NCI-H146 treated with DMSO at 0.1 percent for 48 hours (cell line): ENCODE results near the gene GBX1.

Experiments
- DNase-seq: peaks from one replicate; lab custom pipeline; 2025; ENCODE audit not compliant: unreplicated experiment; lab: John Stamatoyannopoulos, UW

Gene GBX1

DNA sequence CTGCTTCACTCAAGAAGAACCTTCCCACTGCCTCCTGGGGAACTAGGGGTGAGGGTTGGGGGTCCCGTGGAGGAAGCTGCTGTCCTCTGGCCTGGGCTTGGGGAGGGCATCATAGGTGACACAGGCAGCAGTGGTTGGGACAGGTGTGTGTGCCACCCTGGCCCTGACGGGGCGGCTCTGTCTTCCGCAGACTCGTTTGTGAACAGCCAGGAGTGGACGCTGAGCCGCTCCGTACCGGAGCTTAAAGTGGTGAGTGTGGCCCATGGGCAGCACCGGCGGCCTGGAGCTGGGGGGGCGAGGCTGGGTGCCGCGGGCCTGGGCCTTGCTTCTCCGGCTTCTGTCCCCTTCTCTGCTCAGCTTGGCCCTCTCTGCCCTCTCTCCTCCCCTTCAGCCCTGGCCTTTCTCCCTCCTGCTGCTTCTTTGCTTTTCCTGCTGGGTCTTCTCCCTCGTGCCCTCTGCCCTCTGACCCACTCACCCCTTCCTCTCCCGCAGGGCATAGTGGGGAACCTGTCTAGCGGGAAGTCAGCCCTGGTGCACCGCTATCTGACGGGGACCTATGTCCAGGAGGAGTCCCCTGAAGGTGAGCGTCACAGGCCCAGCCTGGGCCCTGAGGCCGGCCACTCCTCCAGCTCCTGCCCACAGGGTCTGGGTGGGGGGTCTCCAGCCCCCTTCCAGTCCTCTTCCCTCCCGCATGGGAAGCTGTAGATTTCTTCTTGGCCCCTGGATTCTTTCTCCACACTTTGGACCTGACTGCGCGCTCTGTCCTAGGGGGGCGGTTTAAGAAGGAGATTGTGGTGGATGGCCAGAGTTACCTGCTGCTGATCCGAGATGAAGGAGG, 50.7 kb downstream of the GBX1 start:
- DNase-seq = no peak

- no peak for DNase-seq
Observed at GRCh38 chr7:151115836-151116418, 51.6 kb downstream of the GBX1 start.

DNA sequence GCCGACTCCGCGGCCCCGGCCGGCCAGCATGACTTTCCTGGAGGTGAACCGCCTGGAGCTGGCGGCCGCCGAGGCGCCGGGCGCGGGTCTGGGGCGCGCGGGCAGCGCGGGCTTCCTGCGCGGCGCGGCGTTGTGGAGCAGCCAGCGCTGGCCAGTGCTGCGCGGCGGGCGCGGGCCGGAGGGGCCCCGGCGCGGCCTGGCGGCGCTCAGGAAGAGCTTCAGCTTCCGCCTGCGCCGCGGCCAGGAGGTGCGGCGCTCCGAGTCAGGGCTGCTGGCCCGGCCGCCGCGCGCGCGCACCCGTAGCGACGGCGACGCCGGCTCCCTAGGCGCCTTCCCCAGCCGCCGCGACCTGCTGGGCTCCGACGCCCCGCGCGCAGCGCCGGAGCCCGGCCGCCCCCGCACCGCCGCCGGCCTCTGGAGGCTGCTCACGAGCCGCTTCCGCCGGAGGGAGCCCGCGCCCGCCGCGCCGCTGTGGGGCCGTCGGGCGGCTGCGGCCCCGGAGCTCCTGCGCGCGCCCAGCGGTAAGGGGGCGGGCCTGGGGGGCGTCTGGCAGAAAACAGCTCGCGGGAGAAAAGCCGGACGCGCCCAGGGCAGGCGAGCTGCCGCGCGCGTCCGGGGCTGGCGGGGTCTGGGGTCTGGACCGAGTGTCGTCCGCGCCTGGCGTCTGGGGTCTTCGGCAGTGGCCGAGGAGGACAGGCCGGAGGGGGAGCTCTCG, 52.2 kb downstream of the GBX1 start:
- no peak for DNase-seq

- no peak for DNase-seq
Observed at GRCh38 chr7:151114151-151115090, 53.1 kb downstream of the GBX1 start.

DNA sequence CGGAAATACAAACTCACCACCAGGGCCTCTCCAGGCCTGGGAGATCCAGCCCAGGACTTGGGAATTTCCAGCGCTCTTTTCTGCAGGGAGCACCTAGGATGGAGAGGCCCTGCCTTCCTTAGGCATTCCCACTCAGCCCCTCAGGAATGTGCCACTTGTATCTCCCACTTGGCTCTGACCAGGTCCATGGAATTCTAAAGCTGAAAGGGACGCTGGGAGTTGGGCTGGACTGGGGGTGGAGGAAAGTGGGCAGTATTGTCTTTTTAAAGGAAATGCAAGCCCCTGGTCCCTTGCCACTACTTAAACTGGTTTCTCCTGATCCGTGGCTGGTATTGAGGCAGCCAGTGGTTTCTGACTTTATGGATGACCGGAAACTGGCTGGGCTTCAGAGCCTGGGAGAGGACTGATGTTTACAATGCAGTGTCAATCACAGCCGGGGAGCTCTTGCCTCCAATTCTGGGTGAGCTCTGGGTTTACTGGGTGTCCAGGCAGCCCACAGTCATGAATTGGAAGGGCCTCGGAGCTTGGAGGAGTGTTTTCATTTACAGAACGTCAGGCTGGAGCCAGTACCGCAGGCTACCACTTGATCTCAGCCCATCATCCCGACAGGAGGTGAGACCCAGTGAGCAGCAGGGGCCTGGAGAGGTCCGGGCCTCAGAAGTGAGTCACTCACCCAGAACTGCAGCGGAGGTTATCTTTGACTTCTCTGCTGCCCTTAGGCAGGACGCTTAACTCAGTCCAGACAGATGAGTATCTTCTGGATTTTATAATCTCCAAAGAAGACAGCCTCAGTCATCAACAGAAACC, 53.9 kb downstream of the GBX1 start:
- no peak for DNase-seq

DNA sequence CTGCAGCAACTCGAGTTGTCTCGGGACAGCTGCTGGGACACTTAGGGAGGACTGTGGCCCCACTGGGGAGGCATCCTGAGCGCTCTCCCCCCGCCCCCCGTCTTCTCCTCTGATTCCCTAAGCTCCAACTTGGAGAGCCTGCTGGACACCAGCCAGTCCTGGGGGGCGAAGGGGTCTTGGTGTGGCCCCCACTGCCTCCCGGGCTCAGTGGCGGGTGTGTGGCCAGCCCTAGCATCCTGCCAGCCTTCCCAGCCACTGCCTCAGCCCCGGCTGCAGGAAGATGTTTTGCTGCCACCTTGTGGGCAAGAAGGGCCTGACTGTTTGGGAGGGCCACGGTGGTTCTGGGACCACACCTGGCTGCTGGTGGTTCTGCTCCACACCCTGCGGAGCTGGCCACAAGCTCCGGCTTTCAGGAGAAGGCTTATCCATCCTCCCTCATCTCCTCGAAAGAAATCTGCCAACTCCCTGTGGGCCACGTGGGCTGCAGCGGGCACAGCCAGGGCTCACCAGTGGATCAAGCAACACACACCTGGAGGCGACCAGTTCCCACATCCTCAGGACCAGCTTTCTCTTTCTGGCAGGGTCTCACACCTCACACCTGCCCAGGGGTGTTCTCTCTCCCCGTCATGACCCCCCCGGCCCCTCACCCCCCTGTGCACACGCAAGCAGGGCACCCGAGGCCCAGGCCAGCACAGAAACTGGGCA, 56.4 kb downstream of the GBX1 start:
- peak; percentile 11 for DNase-seq

- no peak for DNase-seq
Observed at GRCh38 chr7:151110236-151110940, 57.1 kb downstream of the GBX1 start.

- DNase-seq = no peak
Observed at GRCh38 chr7:151109094-151110048, 58.1 kb downstream of the GBX1 start.

GRCh38 chr7:151107882-151108281, 59.6 kb downstream of the GBX1 start:
- no peak for DNase-seq

DNA sequence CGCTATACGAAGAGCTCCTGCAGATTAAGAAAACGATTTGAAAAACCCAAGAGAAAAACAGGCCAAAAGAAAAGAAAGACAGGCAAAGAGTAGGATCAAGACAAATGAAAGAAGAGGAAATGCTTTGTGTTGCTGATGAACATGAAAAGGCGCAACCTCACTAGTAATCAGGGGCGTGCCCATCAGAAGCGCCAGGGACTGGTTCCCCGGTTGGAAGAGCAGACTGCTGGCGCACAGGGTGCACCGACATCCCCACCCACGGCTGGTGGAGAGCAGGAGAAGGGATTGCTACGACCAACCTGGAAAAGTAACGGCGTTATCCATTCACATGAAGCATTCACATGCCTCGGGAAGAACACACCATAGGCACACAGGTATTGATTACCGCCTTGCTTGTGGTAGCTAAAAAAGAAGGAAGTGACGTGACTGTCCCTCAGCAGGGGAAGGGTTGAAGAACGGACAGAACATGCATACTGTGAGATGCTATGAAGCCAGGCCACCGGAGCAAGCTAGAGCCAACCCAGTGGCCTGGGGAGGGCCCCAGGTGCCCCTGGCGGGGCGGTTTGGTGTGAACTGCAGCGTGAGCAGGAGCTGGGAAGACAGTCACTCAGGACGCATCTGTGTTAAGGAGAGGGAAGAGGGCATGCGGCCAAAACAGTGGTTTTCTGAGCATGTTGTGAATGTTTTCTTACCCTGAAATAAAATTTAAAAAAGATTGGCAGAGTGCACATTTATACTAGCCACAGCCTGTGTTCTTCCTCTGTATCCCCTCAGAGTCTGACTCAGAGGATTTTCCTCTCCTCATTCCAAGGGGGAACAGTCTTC, 62.9 kb downstream of the GBX1 start:
- no peak for DNase-seq

DNA sequence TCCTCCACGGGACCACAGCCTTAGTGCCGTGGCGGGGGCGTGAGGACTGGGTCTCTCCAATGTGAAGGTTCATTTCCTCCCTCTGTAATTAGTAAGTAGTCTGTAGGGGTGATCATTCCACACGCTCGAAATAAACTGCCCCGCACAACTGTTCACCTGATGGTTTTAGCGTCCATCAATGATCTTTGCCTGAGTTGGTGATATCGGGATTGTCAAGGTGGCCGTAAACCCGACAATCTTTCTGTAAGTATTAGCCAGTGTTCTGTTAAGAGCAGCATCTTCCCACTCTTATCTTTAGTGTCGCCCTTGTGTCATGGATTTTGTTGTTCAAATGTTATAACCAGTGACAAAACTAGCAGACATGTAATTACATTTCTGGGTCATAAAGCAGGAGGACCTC, 63.5 kb downstream of the GBX1 start:
- DNase-seq = no peak

GRCh38 chr7:151102991-151103390, 64.5 kb downstream of the GBX1 start:
- DNase-seq = no peak

DNA sequence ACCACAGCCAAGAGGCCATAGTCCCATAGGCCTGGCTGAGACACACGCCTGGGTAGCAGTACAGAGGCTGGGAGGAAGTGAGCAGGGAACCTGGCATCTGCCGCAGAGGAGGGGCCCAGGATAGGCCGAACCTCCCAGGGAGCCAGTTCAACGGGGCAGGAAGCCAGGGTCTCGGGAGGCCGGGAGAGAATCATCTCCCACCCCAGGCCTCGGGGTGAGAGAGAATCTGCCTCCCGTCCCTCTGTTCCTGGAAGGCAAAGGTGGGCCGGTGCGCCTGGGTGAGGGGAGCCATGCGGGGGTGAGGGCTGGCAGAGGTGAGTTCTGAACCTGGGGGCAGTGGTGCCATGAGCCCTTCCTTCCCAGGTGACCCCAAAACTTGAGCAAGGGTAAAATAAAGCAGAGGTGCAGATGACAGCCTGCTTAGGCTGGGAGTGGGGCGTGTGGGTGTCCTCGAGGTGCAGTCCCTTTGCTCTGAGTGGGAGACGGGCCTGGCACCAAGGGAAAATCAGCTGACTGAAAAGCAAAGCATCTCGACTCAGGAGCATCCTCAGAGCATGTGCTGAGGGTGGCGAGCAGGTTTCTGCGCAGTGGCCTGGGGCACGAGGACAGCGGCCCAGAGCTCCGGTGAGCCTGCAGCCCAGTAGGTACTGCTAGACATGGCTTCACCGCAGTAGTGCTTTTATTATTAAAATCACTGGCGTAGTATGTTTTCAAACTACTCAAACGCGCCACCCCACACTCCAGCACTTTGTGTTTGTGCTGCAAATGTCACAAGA, 65.7 kb downstream of the GBX1 start:
- DNase-seq = no peak

- no peak for DNase-seq
Observed at GRCh38 chr7:151100921-151101320, 66.6 kb downstream of the GBX1 start.

- DNase-seq = no peak
Observed at GRCh38 chr7:151099486-151100211, 67.8 kb downstream of the GBX1 start.
